NCI-H146 treated with DMSO at 0.1 percent for 48 hours (cell line): ENCODE measurements around the gene IL13RA2.

Experiments used
- DNase-seq: peaks from one replicate; lab custom pipeline; 2025; ENCODE audit not compliant: unreplicated experiment; lab: John Stamatoyannopoulos, UW

IL13RA2 gene

GRCh38 chrX:114999906-115000305 is 17.5 kb downstream of the IL13RA2 start:
- no peak for DNase-seq

GRCh38 chrX:114997779-114998178 is 19.6 kb downstream of the IL13RA2 start:
- DNase-seq = no peak

DNA sequence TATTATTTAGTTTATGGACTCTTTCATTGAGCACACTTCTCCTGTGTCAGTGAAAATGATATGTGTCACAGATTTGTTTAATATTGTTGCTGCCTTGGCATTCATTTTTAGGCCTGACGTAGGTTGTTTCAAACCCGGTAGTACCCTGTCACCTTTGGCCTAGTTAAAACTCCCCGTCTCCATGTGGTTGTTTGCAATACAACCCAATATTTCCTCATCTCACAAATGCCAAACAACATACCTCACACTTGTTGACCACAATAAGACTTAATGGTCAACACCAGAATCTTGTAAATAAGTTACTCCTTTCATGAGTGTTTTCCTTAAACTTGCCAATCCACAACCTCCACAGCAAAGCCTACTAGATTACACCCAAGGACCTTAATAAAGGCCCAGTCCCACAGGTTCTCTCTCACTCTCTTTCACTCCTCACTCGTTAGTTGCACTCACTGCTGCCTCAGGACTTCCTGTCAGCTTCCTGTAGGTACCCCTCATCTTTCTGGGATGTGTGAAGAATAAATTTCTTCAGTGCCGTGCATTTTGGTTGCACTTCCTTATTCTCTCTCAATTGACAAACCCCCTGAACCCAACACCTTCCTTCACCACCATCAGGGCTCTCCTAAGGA is 31.3 kb downstream of the IL13RA2 start:
- DNase-seq = no peak

DNA sequence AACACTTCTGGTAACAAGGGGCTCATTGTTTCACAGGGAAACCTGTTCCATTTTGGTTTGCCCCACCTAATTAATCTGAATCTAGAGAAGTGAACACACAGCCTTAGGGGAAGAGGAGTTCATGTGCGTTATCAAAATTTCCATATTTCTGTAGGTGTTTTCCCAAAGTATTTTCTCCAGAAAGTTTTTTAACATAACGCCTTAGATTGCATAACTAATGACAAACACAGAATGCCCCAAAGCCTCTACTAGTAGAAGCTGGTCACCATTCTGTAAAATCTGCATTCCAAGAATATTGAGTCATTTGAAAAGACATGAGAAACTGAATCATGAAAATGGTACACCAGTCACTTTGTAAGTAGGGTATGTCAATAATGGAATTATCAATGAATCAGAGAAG is 41.1 kb downstream of the IL13RA2 start:
- DNase-seq = no peak

DNA sequence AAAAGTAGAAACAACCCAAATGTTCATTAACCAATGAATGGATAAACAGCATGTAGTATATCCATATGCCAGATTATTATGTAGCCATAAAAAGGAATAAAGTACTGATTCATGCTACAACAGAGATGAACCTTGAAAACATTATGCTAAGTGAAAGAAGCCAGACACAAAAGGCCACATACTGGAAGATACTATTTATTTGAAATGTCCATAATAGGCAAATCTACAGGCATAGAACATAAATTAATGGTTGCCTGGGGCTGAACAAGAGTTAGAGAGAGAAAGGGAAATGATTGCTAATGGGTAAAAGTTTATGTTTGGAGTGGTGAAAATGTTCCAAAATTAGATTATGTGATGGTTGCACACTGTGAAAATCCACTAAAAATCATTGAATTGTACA is 44.4 kb downstream of the IL13RA2 start:
- DNase-seq = no peak

- DNase-seq = no peak
Observed at GRCh38 chrX:114970806-114971205, 46.6 kb downstream of the IL13RA2 start.

GRCh38 chrX:114964374-114964773 is 53.0 kb downstream of the IL13RA2 start:
- DNase-seq = no peak

DNA sequence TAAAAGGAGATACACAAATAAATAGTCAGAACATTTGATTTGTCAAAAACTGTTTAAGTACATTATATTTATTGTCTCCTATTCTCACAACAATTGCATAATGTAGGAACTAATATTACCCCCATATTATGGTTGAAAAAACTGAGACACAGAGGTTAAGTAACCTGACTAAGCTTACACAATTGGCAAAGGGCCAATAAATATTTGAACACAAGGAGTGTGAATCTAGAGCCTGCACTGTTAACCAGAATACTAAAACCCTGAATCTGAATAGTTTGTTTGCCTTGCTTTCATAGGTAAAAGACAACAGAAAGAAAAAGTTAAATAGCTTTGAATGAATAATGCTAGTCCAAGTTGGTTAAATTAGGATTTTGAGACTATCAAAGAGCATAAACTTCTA is 55.2 kb downstream of the IL13RA2 start:
- DNase-seq = no peak

- DNase-seq = no peak
Observed at GRCh38 chrX:114959729-114960128, 57.7 kb downstream of the IL13RA2 start.
